HG02981 (cell line): ENCODE results near the gene PLCG2.
A peak's percentile ranks its signal among the peaks of the same experiment; 100 is the strongest.
"Not testable (repeated sequence)": the region's sequence is repeated elsewhere in the genome, so short reads cannot be mapped to it uniquely, and the experiment has no call there.

Experiments
- ATAC-seq: cut with Tn5 transposase; IDR thresholded peaks from one replicate; pipeline ENCODE4 v1.9.1; 2021; ENCODE audit warnings: mild to moderate bottlenecking, moderate library complexity; ENCODE audit not compliant: unreplicated experiment

PLCG2 gene

GRCh38 chr16:81786868-81787267 is 7.8 kb downstream of the PLCG2 start:
- ATAC-seq: no peak

GRCh38 chr16:81787659-81788058 is 8.6 kb downstream of the PLCG2 start:
- ATAC-seq: no peak

GRCh38 chr16:81790277-81790676 is 11.2 kb downstream of the PLCG2 start:
- no peak for ATAC-seq

- ATAC-seq: no peak
Observed at GRCh38 chr16:81790830-81791435, 11.8 kb downstream of the PLCG2 start.

- no peak for ATAC-seq
Observed at GRCh38 chr16:81792828-81793227, 13.7 kb downstream of the PLCG2 start.

- no peak for ATAC-seq
Observed at GRCh38 chr16:81795193-81795592, 16.1 kb downstream of the PLCG2 start.

GRCh38 chr16:81796035-81796434 is 16.9 kb downstream of the PLCG2 start:
- no peak for ATAC-seq

- no peak for ATAC-seq
Observed at GRCh38 chr16:81796583-81797346, 17.7 kb downstream of the PLCG2 start.

- peak; percentile 48 for ATAC-seq
Observed at GRCh38 chr16:81797443-81797842, 18.4 kb downstream of the PLCG2 start.

- ATAC-seq: peak; percentile 52
Observed at GRCh38 chr16:81798311-81799137, 19.4 kb downstream of the PLCG2 start.

GRCh38 chr16:81799138-81799504 is 20.0 kb downstream of the PLCG2 start:
- no peak for ATAC-seq

- ATAC-seq: not testable (repeated sequence)
Observed at GRCh38 chr16:81801724-81802123, 22.6 kb downstream of the PLCG2 start.

- no peak for ATAC-seq
Observed at GRCh38 chr16:81803332-81803731, 24.2 kb downstream of the PLCG2 start.

GRCh38 chr16:81804134-81804610 is 25.1 kb downstream of the PLCG2 start:
- peak; percentile 31 for ATAC-seq

- no peak for ATAC-seq
Observed at GRCh38 chr16:81806696-81807095, 27.6 kb downstream of the PLCG2 start.

GRCh38 chr16:81807767-81808358 is 28.8 kb downstream of the PLCG2 start:
- ATAC-seq: no peak

GRCh38 chr16:81808933-81809480 is 29.9 kb downstream of the PLCG2 start:
- ATAC-seq: peak; percentile 70

- no peak for ATAC-seq
Observed at GRCh38 chr16:81809567-81809966, 30.5 kb downstream of the PLCG2 start.

GRCh38 chr16:81810361-81810760 is 31.3 kb downstream of the PLCG2 start:
- peak; percentile 32 for ATAC-seq

- ATAC-seq: peak; percentile 31
Observed at GRCh38 chr16:81810894-81811538, 31.9 kb downstream of the PLCG2 start.
